Fibroblast of lung (primary cell): ENCODE measurements around the gene CALR3.

ENCODE experiments used
- EZH2 ChIP-seq: IDR thresholded peaks from 2 replicates; pipeline ENCODE4 v1.5.1; 2012; ENCODE audit warnings: low read length, control low read depth, mild to moderate bottlenecking; ENCODE audit errors: missing control alignments
- TF ChIP-seq, protein P1 (sequence below), 2 donors: IDR thresholded peaks in 1 of 2; conservative IDR thresholded peaks in 1 of 2; 1 replicate in 1 of 2; 2 replicates in 1 of 2; pipeline ENCODE4 v1.5.1; 2011 to 2012; ENCODE audit warnings: low read length in 2 of 2, control low read depth in 1 of 2, inconsistent platforms in 1 of 2, low read depth in 1 of 2, mild to moderate bottlenecking in 1 of 2

DNA sequence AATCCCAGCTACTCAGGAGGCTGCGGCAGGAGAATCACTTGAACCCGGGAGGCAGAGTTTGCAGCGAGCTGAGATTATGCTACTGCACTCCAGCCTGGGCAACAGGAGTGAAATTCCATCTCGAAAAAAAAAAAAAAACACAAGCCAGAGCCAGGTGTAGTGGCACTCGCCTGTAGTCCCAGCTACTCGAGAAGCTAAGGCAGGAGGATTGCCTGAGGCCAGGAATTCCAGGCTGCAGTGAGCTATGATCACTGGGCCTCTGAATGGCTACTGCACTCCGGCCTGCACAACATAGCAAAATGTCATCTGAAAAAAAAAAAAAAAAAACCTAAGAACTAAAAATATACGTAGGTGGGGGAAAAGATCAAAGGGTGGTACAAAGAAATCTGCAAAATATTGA, 43.6 kb downstream of the CALR3 start:
- TF ChIP-seq, protein P1, sequence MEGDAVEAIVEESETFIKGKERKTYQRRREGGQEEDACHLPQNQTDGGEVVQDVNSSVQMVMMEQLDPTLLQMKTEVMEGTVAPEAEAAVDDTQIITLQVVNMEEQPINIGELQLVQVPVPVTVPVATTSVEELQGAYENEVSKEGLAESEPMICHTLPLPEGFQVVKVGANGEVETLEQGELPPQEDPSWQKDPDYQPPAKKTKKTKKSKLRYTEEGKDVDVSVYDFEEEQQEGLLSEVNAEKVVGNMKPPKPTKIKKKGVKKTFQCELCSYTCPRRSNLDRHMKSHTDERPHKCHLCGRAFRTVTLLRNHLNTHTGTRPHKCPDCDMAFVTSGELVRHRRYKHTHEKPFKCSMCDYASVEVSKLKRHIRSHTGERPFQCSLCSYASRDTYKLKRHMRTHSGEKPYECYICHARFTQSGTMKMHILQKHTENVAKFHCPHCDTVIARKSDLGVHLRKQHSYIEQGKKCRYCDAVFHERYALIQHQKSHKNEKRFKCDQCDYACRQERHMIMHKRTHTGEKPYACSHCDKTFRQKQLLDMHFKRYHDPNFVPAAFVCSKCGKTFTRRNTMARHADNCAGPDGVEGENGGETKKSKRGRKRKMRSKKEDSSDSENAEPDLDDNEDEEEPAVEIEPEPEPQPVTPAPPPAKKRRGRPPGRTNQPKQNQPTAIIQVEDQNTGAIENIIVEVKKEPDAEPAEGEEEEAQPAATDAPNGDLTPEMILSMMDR (conservative IDR thresholded peaks at IDR 0.05 in 1 of 2, IDR thresholded peaks at IDR 0.05 in 1 of 2; ENCODE audit: low read depth in 1 of 2, low read length in 2 of 2), result no peak
- no peak for TF ChIP-seq EZH2
